ENCODE results near the gene CEACAM16.
A peak's percentile ranks its signal among the peaks of the same experiment; 100 is the strongest.

The CEACAM16 gene

GRCh38 chr19:44732235-44733014 lies 33.5 kb downstream of the CEACAM16 start:
- H3K4me3 ChIP-seq (ENCODE audit: low read length), result no peak overlapping the region
- no peak for DNase-seq (ENCODE audit: low read depth)
- TF ChIP-seq CTCF (IDR thresholded peaks at IDR 0.05; ENCODE audit: insufficient read depth, low read depth, low read length, missing control alignments), result no peak

- H3K4me3 ChIP-seq (ENCODE audit: low read length), result no peak overlapping the region
- no peak for TF ChIP-seq CTCF (IDR thresholded peaks at IDR 0.05; ENCODE audit: insufficient read depth, low read depth, low read length, missing control alignments)
- DNase-seq (ENCODE audit: low read depth), result no peak
Measured at GRCh38 chr19:44734357-44734756, 35.4 kb downstream of the CEACAM16 start.

GRCh38 chr19:44735011-44735410 lies 36.1 kb downstream of the CEACAM16 start:
- DNase-seq (ENCODE audit: low read depth), result peak; percentile 67
- H3K4me3 ChIP-seq (ENCODE audit: low read length), result no peak overlapping the region
- TF ChIP-seq CTCF (IDR thresholded peaks at IDR 0.05; ENCODE audit: insufficient read depth, low read depth, low read length, missing control alignments), result no peak

GRCh38 chr19:44737238-44738071 lies 38.5 kb downstream of the CEACAM16 start:
- DNase-seq (ENCODE audit: low read depth), result peak; percentile 27
- H3K4me3 ChIP-seq (ENCODE audit: low read length), result no peak overlapping the region
- no peak for TF ChIP-seq CTCF (IDR thresholded peaks at IDR 0.05; ENCODE audit: insufficient read depth, low read depth, low read length, missing control alignments)

- H3K4me3 ChIP-seq (ENCODE audit: low read length), result no peak overlapping the region
- TF ChIP-seq CTCF (IDR thresholded peaks at IDR 0.05; ENCODE audit: insufficient read depth, low read depth, low read length, missing control alignments), result no peak
Measured at GRCh38 chr19:44738136-44738535, 39.2 kb downstream of the CEACAM16 start.

GRCh38 chr19:44738603-44739558 lies 39.9 kb downstream of the CEACAM16 start:
- H3K4me3 ChIP-seq (ENCODE audit: low read length), result no peak overlapping the region
- peak; percentile 35 for DNase-seq (ENCODE audit: low read depth)

More at GRCh38 chr19:44738136-44738535, 39.2 kb downstream of the CEACAM16 start:
- DNase-seq (ENCODE audit: low read depth), result no peak

More at GRCh38 chr19:44738603-44739558, 39.9 kb downstream of the CEACAM16 start:
- no peak for TF ChIP-seq CTCF (IDR thresholded peaks at IDR 0.05; ENCODE audit: insufficient read depth, low read depth, low read length, missing control alignments)

Data from epithelial cell of esophagus (primary cell).